DMS 273 treated with DMSO at 0.1 percent for 48 hours (cell line): ENCODE results near the gene AGAP1.

ENCODE experiments used
- DNase-seq: peaks from one replicate; lab custom pipeline; 2025; lab: John Stamatoyannopoulos, UW

AGAP1 gene

GRCh38 chr2:236173729-236174607 lies 680.1 kb downstream of the AGAP1 start:
- no peak for DNase-seq

GRCh38 chr2:236175548-236176150 lies 681.8 kb downstream of the AGAP1 start:
- DNase-seq = no peak

GRCh38 chr2:236176417-236176816 lies 682.6 kb downstream of the AGAP1 start:
- DNase-seq = no peak

DNA sequence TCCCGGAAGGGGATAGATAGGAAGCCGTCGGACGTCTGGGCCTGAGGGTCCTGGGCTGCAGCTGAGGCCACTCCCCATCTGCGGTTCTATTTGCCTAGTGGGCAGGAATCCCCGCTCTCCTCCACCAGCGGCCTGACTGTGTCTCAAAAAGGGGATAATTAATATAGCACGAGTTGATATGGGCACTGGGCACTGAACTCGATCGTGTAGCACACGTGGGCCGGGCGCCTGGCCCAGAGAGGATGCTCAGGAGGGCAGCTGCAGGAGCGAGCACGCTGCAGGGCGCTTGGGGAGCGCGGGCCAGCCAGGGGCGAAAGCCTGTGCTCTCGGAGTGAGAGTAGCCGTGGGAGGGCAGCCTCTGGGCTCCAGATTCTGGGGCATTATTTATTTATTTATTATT lies 683.1 kb downstream of the AGAP1 start:
- no peak for DNase-seq

- peak; percentile 19 for DNase-seq
Measured at GRCh38 chr2:236177604-236177966, 683.7 kb downstream of the AGAP1 start.

DNA sequence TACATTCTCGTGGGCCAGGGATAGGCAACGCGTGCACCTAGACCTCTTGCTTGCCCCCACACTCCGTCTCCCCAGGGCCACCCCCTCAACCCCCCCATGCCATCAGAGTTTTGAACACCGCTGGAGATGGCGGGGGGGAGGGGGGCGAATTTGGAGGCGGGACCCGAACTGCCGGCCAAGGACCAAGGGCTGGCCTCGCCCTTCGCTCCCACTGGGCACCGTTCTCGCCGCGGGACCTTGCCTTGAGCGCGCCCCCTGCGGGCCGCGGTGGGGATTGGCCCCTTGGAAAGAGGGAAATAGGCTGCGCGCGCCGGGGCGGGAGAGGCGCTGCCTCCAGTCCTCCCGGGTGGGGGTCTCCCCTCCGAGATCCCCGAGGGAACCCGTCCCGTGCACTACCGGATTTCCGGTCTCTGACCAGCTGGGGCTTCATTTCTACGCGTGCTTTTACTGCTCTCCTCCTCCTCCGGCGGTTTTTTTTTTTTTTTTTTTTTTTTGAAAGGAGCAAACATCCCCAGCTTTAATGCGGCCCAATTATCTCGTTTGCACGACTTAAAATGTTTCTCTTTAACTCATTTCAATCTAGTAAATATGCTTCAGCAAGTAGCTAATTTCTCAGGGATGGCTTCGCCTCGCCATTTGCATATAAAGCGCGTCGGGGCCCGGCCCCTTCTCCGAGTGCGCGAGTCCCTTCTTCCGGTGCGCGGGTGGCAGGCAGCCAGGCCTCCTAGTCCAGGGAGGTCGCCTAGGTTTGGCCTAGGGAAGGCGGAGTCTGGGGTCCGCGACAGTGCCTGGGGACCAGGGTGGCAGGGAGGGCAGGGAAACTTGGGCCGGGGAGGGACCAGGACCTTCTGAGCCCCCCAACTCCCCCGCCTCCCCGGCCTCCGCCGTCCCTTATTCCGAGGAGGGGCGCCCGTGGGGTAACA lies 684.4 kb downstream of the AGAP1 start:
- DNase-seq = peak; percentile 39

DNA sequence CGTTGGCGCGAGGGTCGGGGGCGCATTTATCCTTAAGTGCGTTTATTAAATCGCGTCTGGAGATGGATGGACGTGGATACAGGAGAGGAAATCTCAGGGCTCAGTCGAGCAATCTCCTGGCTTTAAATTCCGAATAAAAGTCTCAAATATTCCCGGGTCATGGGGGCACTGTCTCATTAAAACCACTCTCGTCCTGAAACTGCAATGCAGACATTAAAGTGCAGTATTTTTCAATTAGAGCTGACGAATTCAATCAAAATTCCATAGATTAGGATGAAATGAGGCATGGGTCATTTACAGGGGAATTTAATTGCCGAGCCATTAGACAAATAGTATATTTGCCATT lies 685.0 kb downstream of the AGAP1 start:
- DNase-seq = no peak

DNA sequence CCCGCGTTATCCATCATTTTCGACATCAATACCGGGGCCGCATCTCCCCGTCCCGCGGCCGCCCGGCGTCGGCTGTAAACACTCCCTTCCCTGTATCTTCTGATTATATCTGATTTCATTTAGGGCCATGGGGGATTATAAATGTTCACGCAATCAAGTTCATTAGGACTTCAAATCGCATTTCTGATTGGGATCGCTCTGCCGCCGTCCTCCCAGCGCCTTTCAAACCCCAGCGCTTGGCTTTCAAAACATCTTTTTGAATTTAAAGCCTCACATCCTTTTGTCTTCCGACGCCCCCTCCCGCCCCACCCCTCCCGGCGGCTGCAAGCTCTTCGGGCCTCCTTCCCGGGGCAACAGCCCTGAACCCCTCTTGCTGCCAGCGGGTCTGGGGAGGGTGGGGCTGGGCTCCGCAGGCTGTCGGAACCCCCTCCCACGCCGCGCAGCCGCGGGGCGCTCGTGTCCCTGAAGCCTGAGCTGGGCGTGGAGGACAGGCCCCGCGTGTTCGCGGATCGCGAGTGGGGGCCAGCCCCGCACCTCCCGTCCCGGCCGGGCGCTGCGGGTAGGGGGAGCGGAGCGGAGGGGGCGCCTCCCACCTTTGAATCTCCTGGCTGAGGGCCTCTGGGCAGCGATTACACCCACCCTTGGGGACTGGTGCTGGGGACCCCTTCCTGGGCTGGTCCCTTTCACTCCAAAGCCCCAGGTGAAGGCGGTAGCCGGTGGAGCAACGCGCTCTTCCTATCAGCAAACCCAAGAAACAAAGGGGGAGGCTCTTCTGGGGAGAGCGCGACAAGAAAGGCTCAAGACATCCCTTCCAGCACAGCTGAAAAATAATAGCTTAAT lies 685.6 kb downstream of the AGAP1 start:
- no peak for DNase-seq

GRCh38 chr2:236180076-236180816 lies 686.4 kb downstream of the AGAP1 start:
- DNase-seq = no peak

DNA sequence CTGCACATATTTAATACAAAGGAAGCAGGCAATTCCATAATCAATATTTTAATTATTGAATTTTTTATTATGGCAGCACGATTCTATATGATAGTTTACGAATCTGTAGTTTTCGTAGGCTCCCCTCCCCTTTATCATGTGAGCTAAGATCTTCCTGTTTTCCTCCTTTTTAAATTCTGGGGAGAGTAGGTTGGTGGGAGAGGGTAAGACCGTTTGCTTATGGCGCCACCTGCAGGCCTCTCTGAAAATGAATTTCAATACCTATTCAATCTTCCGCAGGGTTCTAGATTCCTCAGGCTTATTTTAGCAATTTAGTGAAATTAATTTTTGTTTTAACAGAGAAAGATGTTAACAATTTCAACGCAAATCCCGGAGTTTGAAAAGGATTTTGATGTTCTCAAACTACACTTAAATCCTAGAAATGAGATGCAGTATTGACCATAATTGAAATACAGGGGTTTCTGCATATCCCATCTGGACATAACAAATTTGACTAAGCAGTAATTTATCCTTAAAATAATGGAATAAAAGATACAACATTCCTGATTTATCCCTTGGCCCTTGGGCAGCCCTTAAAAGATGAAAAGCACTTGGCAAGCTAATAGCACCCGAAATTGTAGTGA lies 687.1 kb downstream of the AGAP1 start:
- peak; percentile 31 for DNase-seq
